OCI-LY7 (cell line): ENCODE measurements around the gene KCNIP3. TPM values are rescaled to one million over a fixed set of nuclear protein-coding genes. Genes with fewer than 3 reads are reported as not detected.

Experiments
- BruUV-seq: library from RNA; stranded (reverse); fragments of 400-500 nt; replicated peaks from 2 replicates; lab custom pipeline; 2021; lab: Mats Ljungman, UMichigan
- CTCF ChIA-PET: fragments of 300-600 bp; sonication (Branson Sonifier 250); formaldehyde crosslinking; loops from one replicate; lab custom pipeline; 2022; ENCODE audit warnings: antibody characterized with exemption; ENCODE audit not compliant: unreplicated experiment; lab: Charles Lee
- POLR2A ChIA-PET: fragments of 300-600 bp; sonication (Branson Sonifier 250); formaldehyde crosslinking; loops from one replicate; lab custom pipeline; 2022; ENCODE audit warnings: antibody characterized with exemption; lab: Charles Lee
- DNase-seq: peaks from one replicate; pipeline ENCODE4 v3.0.0-alpha.2; 2015; ENCODE audit warnings: low spot score
- H2AFZ ChIP-seq: fragments of 200-600 bp; sonication (generic), shearing (Covaris generic); 2 replicates; pipeline ENCODE4 v1.6.1; 2014; ENCODE audit warnings: mild to moderate bottlenecking, antibody characterized with exemption, low read length, moderate library complexity
- H3K27ac ChIP-seq: fragments of 200-600 bp; sonication (generic); 2 replicates; pipeline ENCODE4 v1.5.1; 2014; ENCODE audit warnings: mixed run types, low read depth, mild to moderate bottlenecking, moderate library complexity, low read length, inconsistent platforms; ENCODE audit not compliant: poor library complexity, severe bottlenecking
- H3K36me3 ChIP-seq: fragments of 200-600 bp; sonication (generic); 2 replicates; pipeline ENCODE4 v1.6.1; 2014; ENCODE audit warnings: mild to moderate bottlenecking, antibody characterized with exemption, low read length, moderate library complexity, mixed read lengths; ENCODE audit not compliant: insufficient read depth
- H3K4me1 ChIP-seq: fragments of 200-600 bp; sonication (generic); 2 replicates; pipeline ENCODE4 v1.5.1; 2014; ENCODE audit warnings: mild to moderate bottlenecking, low read length; ENCODE audit not compliant: insufficient read depth, poor library complexity, severe bottlenecking
- H3K4me2 ChIP-seq: fragments of 200-600 bp; sonication (generic); 2 replicates; pipeline ENCODE4 v1.6.1; 2014; ENCODE audit warnings: mild to moderate bottlenecking, low read length
- H3K4me3 ChIP-seq: fragments of 200-600 bp; sonication (generic); 2 replicates; pipeline ENCODE4 v1.5.1; 2014; ENCODE audit warnings: mild to moderate bottlenecking, low read depth, low read length; ENCODE audit not compliant: poor library complexity, severe bottlenecking
- H3K79me2 ChIP-seq: fragments of 200-600 bp; sonication (generic); 2 replicates; pipeline ENCODE4 v1.6.1; 2016; ENCODE audit warnings: low read depth, mild to moderate bottlenecking, low read length, moderate library complexity, mixed read lengths; ENCODE audit not compliant: insufficient read depth
- H3K9me2 ChIP-seq: fragments of 200-600 bp; sonication (generic); 2 replicates; pipeline ENCODE4 v1.6.1; 2016; ENCODE audit warnings: mild to moderate bottlenecking, low read length, mixed read lengths; ENCODE audit not compliant: insufficient read depth
- H3K9me3 ChIP-seq: fragments of 200-600 bp; sonication (generic); 2 replicates; pipeline ENCODE4 v1.6.1; 2014; ENCODE audit warnings: mild to moderate bottlenecking, mixed run types, low read length, mixed read lengths
- H4K20me1 ChIP-seq: fragments of 200-600 bp; sonication (generic); 2 replicates; pipeline ENCODE4 v1.6.1; 2014; ENCODE audit warnings: mild to moderate bottlenecking, antibody characterized with exemption, low read length, moderate library complexity, mixed read lengths; ENCODE audit not compliant: insufficient read depth
- EZH2phosphoT487 ChIP-seq: fragments of 200-600 bp; sonication (generic); IDR thresholded peaks from 2 replicates; pipeline ENCODE4 v1.6.1; 2018; ENCODE audit warnings: low read depth, borderline replicate concordance, mild to moderate bottlenecking, mixed run types, antibody characterized with exemption, low read length, moderate library complexity, mixed read lengths
- intact Hi-C: fragments of 100-400 bp; cut with micrococcal nuclease; formaldehyde crosslinking; loops from one replicate; pipeline ENCODE4 v1.10.0; 2022; ENCODE audit not compliant: unreplicated experiment
- total RNA-seq, 2 experiments: library from RNA; depleted of rRNA in 1 of 2; stranded (reverse); fragments of >200 nt in 1 of 2; shearing (Covaris generic) in 1 of 2; gene quantifications; 2 replicates each; pipeline ENCODE4 v1.2.3, GENCODE V29; 2014 to 2022
- TF ChIP-seq, protein P1 (sequence below): fragments of 200-600 bp; sonication (generic); conservative IDR thresholded peaks from 2 replicates; pipeline ENCODE4 v1.5.1; 2014; ENCODE audit warnings: mild to moderate bottlenecking, antibody characterized with exemption, low read length, moderate library complexity, mixed read lengths

KCNIP3 gene
- total RNA-seq, 2 experiments from 2014 or later, result not detected

DNA sequence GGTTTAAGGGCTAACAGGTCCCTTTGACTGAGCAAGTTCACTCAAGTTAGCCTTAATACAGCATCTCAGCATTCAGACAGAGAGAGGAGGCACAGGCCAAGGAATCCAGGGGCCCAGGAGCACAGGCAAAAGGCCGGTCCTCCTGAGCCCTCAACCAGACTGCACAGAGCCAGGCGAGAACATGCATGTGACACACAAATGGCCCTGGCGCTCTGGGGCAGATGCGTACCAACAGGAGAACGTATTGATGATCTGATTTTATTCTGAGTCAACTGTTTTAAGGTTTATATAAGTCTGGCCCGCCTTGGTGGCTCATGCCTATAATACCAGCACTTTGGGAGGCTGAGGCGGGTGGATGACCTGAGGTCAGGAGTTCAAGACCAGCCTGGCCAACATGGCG lies 34.9 kb downstream of the KCNIP3 start:
- Histone ChIP-seq H3K4me1 (no peaks in the 10 kb centered on the region), H4K20me1 (no peaks in the 10 kb centered on the region), H3K36me3 (no peaks in the 10 kb centered on the region), H3K9me2 (no peaks in the 10 kb centered on the region), H3K9me3 (no peaks in the 10 kb centered on the region), H3K4me3 (no peak overlapping the region), H3K27ac (no peak overlapping the region), H3K79me2 (no peaks in the 10 kb centered on the region), H3K4me2 (no peak overlapping the region), H2AFZ (no peak overlapping the region)
- TF ChIP-seq, protein P1, sequence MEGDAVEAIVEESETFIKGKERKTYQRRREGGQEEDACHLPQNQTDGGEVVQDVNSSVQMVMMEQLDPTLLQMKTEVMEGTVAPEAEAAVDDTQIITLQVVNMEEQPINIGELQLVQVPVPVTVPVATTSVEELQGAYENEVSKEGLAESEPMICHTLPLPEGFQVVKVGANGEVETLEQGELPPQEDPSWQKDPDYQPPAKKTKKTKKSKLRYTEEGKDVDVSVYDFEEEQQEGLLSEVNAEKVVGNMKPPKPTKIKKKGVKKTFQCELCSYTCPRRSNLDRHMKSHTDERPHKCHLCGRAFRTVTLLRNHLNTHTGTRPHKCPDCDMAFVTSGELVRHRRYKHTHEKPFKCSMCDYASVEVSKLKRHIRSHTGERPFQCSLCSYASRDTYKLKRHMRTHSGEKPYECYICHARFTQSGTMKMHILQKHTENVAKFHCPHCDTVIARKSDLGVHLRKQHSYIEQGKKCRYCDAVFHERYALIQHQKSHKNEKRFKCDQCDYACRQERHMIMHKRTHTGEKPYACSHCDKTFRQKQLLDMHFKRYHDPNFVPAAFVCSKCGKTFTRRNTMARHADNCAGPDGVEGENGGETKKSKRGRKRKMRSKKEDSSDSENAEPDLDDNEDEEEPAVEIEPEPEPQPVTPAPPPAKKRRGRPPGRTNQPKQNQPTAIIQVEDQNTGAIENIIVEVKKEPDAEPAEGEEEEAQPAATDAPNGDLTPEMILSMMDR, result no peak
- no peak for TF ChIP-seq EZH2phosphoT487
- no TSS peak for BruUV-seq
- ChIA-PET POLR2A (no interaction called here), CTCF (no interaction called here)
- no peak for DNase-seq
- intact Hi-C loops, result no loop called here

- no peak overlapping the region for H2AFZ ChIP-seq
- DNase-seq, result no peak
- H3K4me3 ChIP-seq, result no peak overlapping the region
- ChIA-PET POLR2A (no interaction called here), CTCF (no interaction called here)
- no peaks in the 10 kb centered on the region for H4K20me1 ChIP-seq
- no peak overlapping the region for H3K4me2 ChIP-seq
- no peaks in the 10 kb centered on the region for H3K9me2 ChIP-seq
- no peaks in the 10 kb centered on the region for H3K79me2 ChIP-seq
- H3K4me1 ChIP-seq, result no peaks in the 10 kb centered on the region
- no peaks in the 10 kb centered on the region for H3K36me3 ChIP-seq
- TF ChIP-seq, protein P1, result no peak
- intact Hi-C loops, result no loop called here
- H3K27ac ChIP-seq, result no peak overlapping the region
- BruUV-seq, result no TSS peak
- no peaks in the 10 kb centered on the region for H3K9me3 ChIP-seq
These were observed 35.9 kb downstream of the KCNIP3 start for GRCh38 chr2:95333056-95333455.

GRCh38 chr2:95333888-95334338 lies 36.8 kb downstream of the KCNIP3 start:
- Histone ChIP-seq H3K4me3 (no peak overlapping the region), H3K9me3 (no peaks in the 10 kb centered on the region), H3K9me2 (no peaks in the 10 kb centered on the region), H3K36me3 (no peaks in the 10 kb centered on the region), H3K79me2 (no peaks in the 10 kb centered on the region), H3K4me1 (no peaks in the 10 kb centered on the region), H4K20me1 (no peaks in the 10 kb centered on the region), H2AFZ (no peak overlapping the region), H3K4me2 (no peak overlapping the region), H3K27ac (no peak overlapping the region)
- ChIA-PET CTCF (no interaction called here), POLR2A (no interaction called here)
- no TSS peak for BruUV-seq
- intact Hi-C loops, result no loop called here
- no peak for DNase-seq
- TF ChIP-seq EZH2phosphoT487, result no peak
- TF ChIP-seq, protein P1, result no peak
